Glutamatergic neuron (in vitro differentiated cells): ENCODE measurements around the gene ALOX5AP. TPM values are rescaled to one million over a fixed set of nuclear protein-coding genes. Genes with fewer than 3 reads are reported as not detected.

Experiments
- DNase-seq: peaks from one replicate; pipeline ENCODE4 v3.0.0; 2022
- H3K27ac Mint-ChIP-seq: one replicate; pipeline ENCODE4 v1.8.0; 2020; ENCODE audit warnings: mild to moderate bottlenecking, mixed read lengths, inconsistent platforms; ENCODE audit not compliant: unreplicated experiment
- H3K27me3 Mint-ChIP-seq: one replicate; pipeline ENCODE4 v1.8.0; 2020; ENCODE audit warnings: mild to moderate bottlenecking, moderate library complexity, mixed read lengths, inconsistent platforms; ENCODE audit not compliant: unreplicated experiment
- H3K36me3 Mint-ChIP-seq: one replicate; pipeline ENCODE4 v1.8.0; 2020; ENCODE audit warnings: mild to moderate bottlenecking, mixed read lengths, inconsistent platforms; ENCODE audit not compliant: unreplicated experiment
- H3K4me1 Mint-ChIP-seq: one replicate; pipeline ENCODE4 v1.8.0; 2020; ENCODE audit warnings: mild to moderate bottlenecking, low read depth, mixed read lengths, inconsistent platforms; ENCODE audit not compliant: unreplicated experiment
- H3K4me3 Mint-ChIP-seq: one replicate; pipeline ENCODE4 v1.8.0; 2020; ENCODE audit warnings: mild to moderate bottlenecking, mixed read lengths, inconsistent platforms; ENCODE audit not compliant: unreplicated experiment
- H3K9me3 Mint-ChIP-seq: one replicate; pipeline ENCODE4 v1.8.0; 2020; ENCODE audit warnings: mild to moderate bottlenecking, moderate library complexity, mixed read lengths, inconsistent platforms; ENCODE audit not compliant: unreplicated experiment
- total RNA-seq: library from RNA; stranded (reverse); fragmentation: NEBNext Ultra II Directional; extraction: Animal tissue kit (Norgen Biotek cat#: 25700); gene quantifications from one replicate; pipeline ENCODE4 v1.2.1, GENCODE V29; 2021; ENCODE audit not compliant: unreplicated experiment
- TF ChIP-seq, protein P1 (sequence below): fragments of 200-600 bp; sonication (generic); IDR thresholded peaks from one replicate; pipeline ENCODE4 v1.5.0; 2021; ENCODE audit not compliant: partially characterized antibody, unreplicated experiment

Gene ALOX5AP
- total RNA-seq, 1 donor from 2014 or later = 0.81 TPM

DNA sequence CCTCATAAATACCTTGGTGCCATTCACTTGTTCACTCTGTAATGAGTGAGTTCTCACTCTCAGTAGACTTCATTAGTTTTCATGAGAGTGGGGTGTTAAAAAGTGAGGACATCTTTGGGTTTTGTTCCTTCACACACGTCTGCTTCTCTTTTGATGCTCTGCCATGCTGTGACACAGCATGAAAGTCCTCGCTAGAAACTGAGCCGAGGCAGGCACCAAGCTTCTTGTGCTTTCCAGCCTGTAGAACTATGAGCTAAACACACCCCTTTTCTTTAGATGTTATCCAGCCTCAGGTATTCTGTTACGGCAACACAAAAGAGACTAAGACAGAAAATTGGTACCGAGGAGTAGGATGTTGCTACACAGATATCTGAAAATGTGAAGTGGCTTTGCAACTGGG lies 43.7 kb downstream of the ALOX5AP start:
- H3K36me3 Mint-ChIP-seq = no peaks in the 10 kb centered on the region
- H3K9me3 Mint-ChIP-seq = peaks cover 4% of the 10 kb centered on the region
- TF ChIP-seq, protein P1, sequence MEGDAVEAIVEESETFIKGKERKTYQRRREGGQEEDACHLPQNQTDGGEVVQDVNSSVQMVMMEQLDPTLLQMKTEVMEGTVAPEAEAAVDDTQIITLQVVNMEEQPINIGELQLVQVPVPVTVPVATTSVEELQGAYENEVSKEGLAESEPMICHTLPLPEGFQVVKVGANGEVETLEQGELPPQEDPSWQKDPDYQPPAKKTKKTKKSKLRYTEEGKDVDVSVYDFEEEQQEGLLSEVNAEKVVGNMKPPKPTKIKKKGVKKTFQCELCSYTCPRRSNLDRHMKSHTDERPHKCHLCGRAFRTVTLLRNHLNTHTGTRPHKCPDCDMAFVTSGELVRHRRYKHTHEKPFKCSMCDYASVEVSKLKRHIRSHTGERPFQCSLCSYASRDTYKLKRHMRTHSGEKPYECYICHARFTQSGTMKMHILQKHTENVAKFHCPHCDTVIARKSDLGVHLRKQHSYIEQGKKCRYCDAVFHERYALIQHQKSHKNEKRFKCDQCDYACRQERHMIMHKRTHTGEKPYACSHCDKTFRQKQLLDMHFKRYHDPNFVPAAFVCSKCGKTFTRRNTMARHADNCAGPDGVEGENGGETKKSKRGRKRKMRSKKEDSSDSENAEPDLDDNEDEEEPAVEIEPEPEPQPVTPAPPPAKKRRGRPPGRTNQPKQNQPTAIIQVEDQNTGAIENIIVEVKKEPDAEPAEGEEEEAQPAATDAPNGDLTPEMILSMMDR = no peak
- DNase-seq = no peak
- no peak overlapping the region for H3K4me3 Mint-ChIP-seq
- peaks cover 2% of the 10 kb centered on the region for H3K27me3 Mint-ChIP-seq
- no peak overlapping the region for H3K27ac Mint-ChIP-seq
- peaks cover 6% of the 10 kb centered on the region for H3K4me1 Mint-ChIP-seq

GRCh38 chr13:30779608-30780007 lies 44.3 kb downstream of the ALOX5AP start:
- Mint-ChIP-seq H3K9me3 (peaks cover 5% of the 10 kb centered on the region), H3K4me3 (no peak overlapping the region), H3K4me1 (peaks cover 6% of the 10 kb centered on the region), H3K27ac (no peak overlapping the region), H3K36me3 (no peaks in the 10 kb centered on the region), H3K27me3 (no peaks in the 10 kb centered on the region)
- TF ChIP-seq, protein P1 = no peak
- DNase-seq = no peak

GRCh38 chr13:30780338-30780981 lies 45.1 kb downstream of the ALOX5AP start:
- TF ChIP-seq, protein P1 = no peak
- peaks cover under 1% of the 10 kb centered on the region for H3K4me1 Mint-ChIP-seq
- no peak for DNase-seq
- H3K27ac Mint-ChIP-seq = no peak overlapping the region
- no peaks in the 10 kb centered on the region for H3K27me3 Mint-ChIP-seq
- no peaks in the 10 kb centered on the region for H3K36me3 Mint-ChIP-seq
- peaks cover 5% of the 10 kb centered on the region for H3K9me3 Mint-ChIP-seq
- no peak overlapping the region for H3K4me3 Mint-ChIP-seq

DNA sequence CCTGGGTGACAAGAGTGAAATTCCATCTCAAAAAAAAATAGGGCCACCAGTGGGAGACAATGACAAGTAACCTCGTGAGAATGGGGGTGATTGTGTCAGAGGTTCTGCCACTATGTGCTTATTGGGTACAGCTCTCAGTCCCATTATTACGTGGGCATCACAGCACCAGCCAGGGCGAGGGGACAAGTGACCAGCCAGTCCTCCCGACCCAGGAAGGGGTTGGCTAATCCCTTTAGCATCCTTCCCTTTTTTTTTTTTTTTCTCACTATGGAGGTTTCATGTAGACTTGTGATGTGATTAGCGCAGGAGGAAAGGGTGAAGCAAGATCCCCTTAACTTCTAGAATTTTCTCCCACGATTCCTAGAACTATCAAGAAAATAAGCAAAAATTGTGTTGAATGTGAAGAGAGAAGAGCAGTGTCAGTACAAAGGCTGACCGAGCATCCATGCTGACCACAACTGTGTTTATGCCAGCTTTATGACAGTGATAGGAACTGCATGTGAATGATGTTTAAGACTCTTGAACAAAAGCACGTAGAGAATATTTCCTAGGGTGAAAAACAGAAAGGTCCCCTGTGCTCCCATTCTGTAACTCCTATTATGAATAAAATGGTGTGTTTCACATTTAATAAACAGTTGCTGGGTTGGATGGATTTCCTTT lies 50.0 kb downstream of the ALOX5AP start:
- no peak overlapping the region for H3K4me3 Mint-ChIP-seq
- H3K27me3 Mint-ChIP-seq = peaks cover 4% of the 10 kb centered on the region
- H3K9me3 Mint-ChIP-seq = peaks cover 4% of the 10 kb centered on the region
- H3K4me1 Mint-ChIP-seq = peaks cover 4% of the 10 kb centered on the region
- DNase-seq = no peak
- TF ChIP-seq, protein P1 = no peak
- H3K36me3 Mint-ChIP-seq = no peaks in the 10 kb centered on the region
- no peak overlapping the region for H3K27ac Mint-ChIP-seq

DNA sequence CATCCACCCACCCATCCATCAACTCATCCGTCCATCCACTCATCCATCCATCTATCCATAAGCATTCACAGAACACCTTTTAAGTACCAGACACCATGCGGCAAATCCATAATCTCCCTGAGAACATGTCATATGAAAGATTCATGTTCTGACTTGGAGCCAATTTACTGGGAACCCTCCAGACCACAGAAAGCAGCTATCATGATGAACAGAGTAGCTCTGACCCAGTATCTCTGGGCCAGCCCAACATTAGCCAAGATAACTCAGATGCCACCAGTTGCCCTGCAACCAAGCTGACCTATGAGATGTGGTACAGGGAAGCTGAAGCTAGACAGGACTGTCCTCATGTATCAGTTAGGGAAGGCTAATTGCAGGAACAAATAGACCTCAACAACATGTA lies 51.3 kb downstream of the ALOX5AP start:
- no peak for DNase-seq
- Mint-ChIP-seq H3K4me3 (no peak overlapping the region), H3K27ac (no peak overlapping the region), H3K27me3 (peaks cover 9% of the 10 kb centered on the region), H3K4me1 (peaks cover 8% of the 10 kb centered on the region), H3K36me3 (no peaks in the 10 kb centered on the region), H3K9me3 (peaks cover 10% of the 10 kb centered on the region)
- TF ChIP-seq, protein P1 = no peak
